ENCODE results near the gene RAPH1. TPM values are rescaled to one million over a fixed set of nuclear protein-coding genes. Genes with fewer than 3 reads are reported as not detected.

RAPH1 gene
- total and polyA plus RNA-seq, 2 experiments from 2014 or later, result 12.9 to 22.1 TPM

DNA sequence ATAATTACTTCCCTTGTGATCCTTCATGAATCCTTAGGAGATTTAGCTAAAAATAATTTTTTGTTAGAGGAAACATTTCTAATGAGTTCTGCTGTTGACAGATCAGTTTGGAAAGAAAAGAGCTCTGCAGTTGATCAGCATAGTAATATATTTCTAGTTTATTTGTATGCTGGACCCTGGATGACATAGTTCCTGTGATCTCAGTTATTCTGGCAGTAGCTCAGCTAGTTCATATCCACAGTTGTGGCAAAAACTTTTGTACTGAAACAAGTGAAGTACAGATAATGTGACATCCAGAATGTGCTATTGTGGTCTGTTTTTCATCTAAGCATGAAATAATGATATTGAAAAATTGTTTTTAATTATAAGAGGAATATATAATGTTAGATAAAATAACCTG, 173.2 kb downstream of the RAPH1 start:
- no peak overlapping the region for H2AFZ ChIP-seq
- H4K20me1 ChIP-seq (ENCODE audit: insufficient read depth, poor library complexity, severe bottlenecking), result peaks cover 5% of the 10 kb centered on the region
- H3K36me3 ChIP-seq (replicated peaks; ENCODE audit: insufficient read depth, low read depth), result no peaks in the 10 kb centered on the region
- DNase-seq (ENCODE audit: low spot score), result no peak
- no peaks in the 10 kb centered on the region for H3K9me2 ChIP-seq (replicated peaks; ENCODE audit: insufficient read depth)
- H3K4me3 ChIP-seq, result no peak overlapping the region
- no peaks in the 10 kb centered on the region for H3K9me3 ChIP-seq (ENCODE audit: low read depth)
- H3K27me3 ChIP-seq, result no peaks in the 10 kb centered on the region
- no peak overlapping the region for H3K27ac ChIP-seq
- peaks cover 57% of the 10 kb centered on the region for H3K79me2 ChIP-seq
- H3K4me2 ChIP-seq, result no peak overlapping the region
- TF ChIP-seq EZH2 (IDR thresholded peaks at IDR 0.05; ENCODE audit: borderline replicate concordance) (no peak), EZH2phosphoT487 (IDR thresholded peaks at IDR 0.05; ENCODE audit: low read depth, severe bottlenecking, unreplicated experiment) (no peak)
- TF ChIP-seq, protein P1, sequence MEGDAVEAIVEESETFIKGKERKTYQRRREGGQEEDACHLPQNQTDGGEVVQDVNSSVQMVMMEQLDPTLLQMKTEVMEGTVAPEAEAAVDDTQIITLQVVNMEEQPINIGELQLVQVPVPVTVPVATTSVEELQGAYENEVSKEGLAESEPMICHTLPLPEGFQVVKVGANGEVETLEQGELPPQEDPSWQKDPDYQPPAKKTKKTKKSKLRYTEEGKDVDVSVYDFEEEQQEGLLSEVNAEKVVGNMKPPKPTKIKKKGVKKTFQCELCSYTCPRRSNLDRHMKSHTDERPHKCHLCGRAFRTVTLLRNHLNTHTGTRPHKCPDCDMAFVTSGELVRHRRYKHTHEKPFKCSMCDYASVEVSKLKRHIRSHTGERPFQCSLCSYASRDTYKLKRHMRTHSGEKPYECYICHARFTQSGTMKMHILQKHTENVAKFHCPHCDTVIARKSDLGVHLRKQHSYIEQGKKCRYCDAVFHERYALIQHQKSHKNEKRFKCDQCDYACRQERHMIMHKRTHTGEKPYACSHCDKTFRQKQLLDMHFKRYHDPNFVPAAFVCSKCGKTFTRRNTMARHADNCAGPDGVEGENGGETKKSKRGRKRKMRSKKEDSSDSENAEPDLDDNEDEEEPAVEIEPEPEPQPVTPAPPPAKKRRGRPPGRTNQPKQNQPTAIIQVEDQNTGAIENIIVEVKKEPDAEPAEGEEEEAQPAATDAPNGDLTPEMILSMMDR (IDR thresholded peaks at IDR 0.05; ENCODE audit: poor library complexity), result no peak
- no peaks in the 10 kb centered on the region for H3K4me1 ChIP-seq (ENCODE audit: insufficient read depth)

DNA sequence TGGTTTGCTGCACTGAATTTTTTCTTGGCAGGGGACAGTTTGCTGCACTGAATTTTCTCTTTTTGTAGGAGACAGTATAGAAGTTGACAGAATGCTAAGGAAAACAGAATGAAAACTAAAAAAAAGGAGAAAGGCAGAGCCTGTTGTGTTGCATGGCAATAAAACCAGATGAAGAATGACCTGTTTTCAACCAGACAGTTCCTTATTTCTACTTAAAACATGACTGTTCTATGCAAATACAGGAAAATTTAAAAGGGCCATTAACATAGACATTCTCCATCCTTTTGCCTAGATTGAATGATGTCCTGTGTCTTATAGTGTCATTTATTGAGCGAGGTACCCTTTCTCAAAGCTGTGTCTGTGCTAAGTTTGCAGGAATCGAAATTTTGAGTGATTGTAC, 173.6 kb downstream of the RAPH1 start:
- no peak overlapping the region for H2AFZ ChIP-seq
- TF ChIP-seq, protein P1 (IDR thresholded peaks at IDR 0.05; ENCODE audit: poor library complexity), result no peak
- no peak for TF ChIP-seq EZH2phosphoT487 (IDR thresholded peaks at IDR 0.05; ENCODE audit: low read depth, severe bottlenecking, unreplicated experiment)
- TF ChIP-seq EZH2 (IDR thresholded peaks at IDR 0.05; ENCODE audit: borderline replicate concordance), result no peak
- H3K9me2 ChIP-seq (replicated peaks; ENCODE audit: insufficient read depth), result no peaks in the 10 kb centered on the region
- WGBS (ENCODE audit: low lambda C conversion rate, missing lambda C conversion rate), result 92% methylated on average over 2 of the region's 2 CpGs
- H3K27ac ChIP-seq, result no peak overlapping the region
- no peak for DNase-seq (ENCODE audit: low spot score)
- H3K4me1 ChIP-seq (ENCODE audit: insufficient read depth), result no peaks in the 10 kb centered on the region
- H3K9me3 ChIP-seq (ENCODE audit: low read depth), result no peaks in the 10 kb centered on the region
- H3K4me2 ChIP-seq, result no peak overlapping the region
- no peak overlapping the region for H3K4me3 ChIP-seq
- H4K20me1 ChIP-seq (ENCODE audit: insufficient read depth, poor library complexity, severe bottlenecking), result peaks cover 5% of the 10 kb centered on the region
- no peaks in the 10 kb centered on the region for H3K27me3 ChIP-seq
- peaks cover 54% of the 10 kb centered on the region for H3K79me2 ChIP-seq
- no peaks in the 10 kb centered on the region for H3K36me3 ChIP-seq (replicated peaks; ENCODE audit: insufficient read depth, low read depth)

DNA sequence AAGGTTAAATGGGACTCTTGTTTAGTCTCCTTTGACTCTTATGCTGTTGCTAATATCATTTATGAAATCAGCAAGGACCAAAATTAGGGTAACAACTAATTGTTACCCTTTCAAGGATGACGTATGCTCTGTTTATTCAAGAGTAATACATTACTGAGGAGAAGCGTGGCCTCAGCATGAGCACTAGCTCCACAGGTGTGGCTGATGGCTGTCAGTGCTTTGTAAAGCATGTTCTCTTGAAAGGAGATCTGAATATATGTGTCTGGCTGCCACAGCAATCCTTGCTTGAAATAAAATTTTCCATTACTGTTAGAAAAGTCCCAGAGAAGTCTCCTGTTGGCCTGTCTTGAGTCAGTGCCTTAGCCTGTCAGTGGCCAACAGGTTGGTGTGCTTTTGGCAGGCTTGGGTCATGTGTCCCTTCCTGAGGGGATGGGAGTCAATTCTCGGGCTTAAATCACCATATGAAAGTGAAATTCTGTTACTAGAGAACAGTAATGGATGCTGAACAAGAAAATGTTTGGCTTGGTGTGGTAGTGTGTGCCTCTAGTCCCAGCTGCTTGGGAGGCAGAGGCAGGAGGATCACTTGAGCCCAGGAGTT, 174.2 kb downstream of the RAPH1 start:
- peaks cover 5% of the 10 kb centered on the region for H4K20me1 ChIP-seq (ENCODE audit: insufficient read depth, poor library complexity, severe bottlenecking)
- 58% methylated on average over 3 of the region's 3 CpGs for WGBS (ENCODE audit: low lambda C conversion rate, missing lambda C conversion rate)
- no peaks in the 10 kb centered on the region for H3K36me3 ChIP-seq (replicated peaks; ENCODE audit: insufficient read depth, low read depth)
- H3K4me3 ChIP-seq, result no peak overlapping the region
- H3K27ac ChIP-seq, result no peak overlapping the region
- TF ChIP-seq EZH2phosphoT487 (IDR thresholded peaks at IDR 0.05; ENCODE audit: low read depth, severe bottlenecking, unreplicated experiment) (no peak), EZH2 (IDR thresholded peaks at IDR 0.05; ENCODE audit: borderline replicate concordance) (no peak)
- TF ChIP-seq, protein P1 (IDR thresholded peaks at IDR 0.05; ENCODE audit: poor library complexity), result no peak
- no peaks in the 10 kb centered on the region for H3K27me3 ChIP-seq
- H3K9me3 ChIP-seq (ENCODE audit: low read depth), result no peaks in the 10 kb centered on the region
- peak; percentile 19 for DNase-seq (ENCODE audit: low spot score)
- no peaks in the 10 kb centered on the region for H3K4me1 ChIP-seq (ENCODE audit: insufficient read depth)
- H3K4me2 ChIP-seq, result no peak overlapping the region
- H2AFZ ChIP-seq, result no peak overlapping the region
- H3K9me2 ChIP-seq (replicated peaks; ENCODE audit: insufficient read depth), result no peaks in the 10 kb centered on the region
- peaks cover 52% of the 10 kb centered on the region for H3K79me2 ChIP-seq

All from hepatocyte (in vitro differentiated cells).